Measurements from ENCODE around the gene STIMATE. TPM values are rescaled to one million over a fixed set of nuclear protein-coding genes. Genes with fewer than 3 reads are reported as not detected.

STIMATE gene
- total and polyA plus RNA-seq, 2 donors from 2014 or later, result 21.4 to 23.3 TPM

GRCh38 chr3:52874864-52875587, 22.3 kb downstream of the STIMATE start:
- no peak overlapping the region for H3K4me3 ChIP-seq (ENCODE audit: low read length in 3 of 3)
- no peaks in the 10 kb centered on the region for H3K9me3 ChIP-seq (ENCODE audit: control insufficient read depth in 2 of 3, insufficient read depth in 1 of 3, low read length in 3 of 3)
- H3K9ac ChIP-seq (ENCODE audit: low read length in 3 of 3), result no peak overlapping the region
- no peak overlapping the region for H3K27ac ChIP-seq (ENCODE audit: low read depth in 2 of 2, low read length in 2 of 2)
- no peak for TF ChIP-seq CTCF (IDR thresholded peaks at IDR 0.05; ENCODE audit: borderline replicate concordance, extremely low read depth, insufficient read depth)
- DNase-seq (no peak), FAIRE-seq (no peak)
- H3K4me1 ChIP-seq (ENCODE audit: control insufficient read depth in 2 of 3, insufficient read depth in 2 of 3, low read depth in 1 of 3, low read length in 3 of 3), result peaks cover 0 to 4% (median 0%) of the 10 kb centered on the region in 3 donors
- intact Hi-C loops (cut with DNase I), result no loop called here
- no peaks in the 10 kb centered on the region for H3K36me3 ChIP-seq (ENCODE audit: control insufficient read depth in 2 of 3, insufficient read depth in 3 of 3, low read length in 3 of 3)
- no peaks in the 10 kb centered on the region for H3K27me3 ChIP-seq (ENCODE audit: control insufficient read depth, insufficient read depth, low read length)

- intact Hi-C loops (cut with DNase I), result no loop called here
- Histone ChIP-seq H3K4me1 (ENCODE audit: control insufficient read depth in 2 of 3, insufficient read depth in 2 of 3, low read depth in 1 of 3, low read length in 3 of 3) (peaks cover 0 to 4% (median 0%) of the 10 kb centered on the region in 3 donors), H3K9me3 (ENCODE audit: control insufficient read depth in 2 of 3, insufficient read depth in 1 of 3, low read length in 3 of 3) (no peaks in the 10 kb centered on the region), H3K27ac (ENCODE audit: low read depth in 2 of 2, low read length in 2 of 2) (no peak overlapping the region), H3K27me3 (ENCODE audit: control insufficient read depth, insufficient read depth, low read length) (no peaks in the 10 kb centered on the region), H3K4me3 (ENCODE audit: low read length in 3 of 3) (no peak overlapping the region), H3K9ac (ENCODE audit: low read length in 3 of 3) (no peak overlapping the region), H3K36me3 (ENCODE audit: control insufficient read depth in 2 of 3, insufficient read depth in 3 of 3, low read length in 3 of 3) (no peaks in the 10 kb centered on the region)
- FAIRE-seq (no peak), DNase-seq (no peak)
- no peak for TF ChIP-seq CTCF (IDR thresholded peaks at IDR 0.05; ENCODE audit: borderline replicate concordance, extremely low read depth, insufficient read depth)
Measured at GRCh38 chr3:52874160-52874701, 23.1 kb downstream of the STIMATE start.

GRCh38 chr3:52873433-52874159, 23.8 kb downstream of the STIMATE start:
- Histone ChIP-seq H3K27ac (ENCODE audit: low read depth in 2 of 2, low read length in 2 of 2) (no peak overlapping the region), H3K36me3 (ENCODE audit: control insufficient read depth in 2 of 3, insufficient read depth in 3 of 3, low read length in 3 of 3) (no peaks in the 10 kb centered on the region), H3K27me3 (ENCODE audit: control insufficient read depth, insufficient read depth, low read length) (no peaks in the 10 kb centered on the region), H3K4me1 (ENCODE audit: control insufficient read depth in 2 of 3, insufficient read depth in 2 of 3, low read depth in 1 of 3, low read length in 3 of 3) (peaks cover 0 to 4% (median 0%) of the 10 kb centered on the region in 3 donors), H3K4me3 (ENCODE audit: low read length in 3 of 3) (no peak overlapping the region), H3K9me3 (ENCODE audit: control insufficient read depth in 2 of 3, insufficient read depth in 1 of 3, low read length in 3 of 3) (no peaks in the 10 kb centered on the region), H3K9ac (ENCODE audit: low read length in 3 of 3) (no peak overlapping the region)
- FAIRE-seq, result no peak
- DNase-seq, result no peak
- intact Hi-C loops (cut with DNase I), result no loop called here
- no peak for TF ChIP-seq CTCF (IDR thresholded peaks at IDR 0.05; ENCODE audit: borderline replicate concordance, extremely low read depth, insufficient read depth)

All from kidney (tissue), 14 donors.